T-helper 2 cell treated with Interferon-gamma antibody and Interleukin-4, amounts not matched to agents 100 ng/mL and 5 ng/mL, for 36 hours (primary cell): ENCODE data around the gene ITIH3. TPM values are rescaled to one million over a fixed set of nuclear protein-coding genes. Genes with fewer than 3 reads are reported as not detected.
"Not testable (repeated sequence)": the region's sequence is repeated elsewhere in the genome, so short reads cannot be mapped to it uniquely, and the experiment has no call there.

Experiments
- intact Hi-C: fragments of 100-400 bp; cut with micrococcal nuclease; formaldehyde crosslinking; loops from one replicate; pipeline ENCODE4 v1.15.1; 2023
- total RNA-seq: library from RNA; stranded (reverse); gene quantifications from 2 replicates; pipeline ENCODE4 v1.2.3, GENCODE V29; 2022

Gene ITIH3, protein sequence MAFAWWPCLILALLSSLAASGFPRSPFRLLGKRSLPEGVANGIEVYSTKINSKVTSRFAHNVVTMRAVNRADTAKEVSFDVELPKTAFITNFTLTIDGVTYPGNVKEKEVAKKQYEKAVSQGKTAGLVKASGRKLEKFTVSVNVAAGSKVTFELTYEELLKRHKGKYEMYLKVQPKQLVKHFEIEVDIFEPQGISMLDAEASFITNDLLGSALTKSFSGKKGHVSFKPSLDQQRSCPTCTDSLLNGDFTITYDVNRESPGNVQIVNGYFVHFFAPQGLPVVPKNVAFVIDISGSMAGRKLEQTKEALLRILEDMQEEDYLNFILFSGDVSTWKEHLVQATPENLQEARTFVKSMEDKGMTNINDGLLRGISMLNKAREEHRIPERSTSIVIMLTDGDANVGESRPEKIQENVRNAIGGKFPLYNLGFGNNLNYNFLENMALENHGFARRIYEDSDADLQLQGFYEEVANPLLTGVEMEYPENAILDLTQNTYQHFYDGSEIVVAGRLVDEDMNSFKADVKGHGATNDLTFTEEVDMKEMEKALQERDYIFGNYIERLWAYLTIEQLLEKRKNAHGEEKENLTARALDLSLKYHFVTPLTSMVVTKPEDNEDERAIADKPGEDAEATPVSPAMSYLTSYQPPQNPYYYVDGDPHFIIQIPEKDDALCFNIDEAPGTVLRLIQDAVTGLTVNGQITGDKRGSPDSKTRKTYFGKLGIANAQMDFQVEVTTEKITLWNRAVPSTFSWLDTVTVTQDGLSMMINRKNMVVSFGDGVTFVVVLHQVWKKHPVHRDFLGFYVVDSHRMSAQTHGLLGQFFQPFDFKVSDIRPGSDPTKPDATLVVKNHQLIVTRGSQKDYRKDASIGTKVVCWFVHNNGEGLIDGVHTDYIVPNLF
- total RNA-seq, result not detected in 2 replicates

DNA sequence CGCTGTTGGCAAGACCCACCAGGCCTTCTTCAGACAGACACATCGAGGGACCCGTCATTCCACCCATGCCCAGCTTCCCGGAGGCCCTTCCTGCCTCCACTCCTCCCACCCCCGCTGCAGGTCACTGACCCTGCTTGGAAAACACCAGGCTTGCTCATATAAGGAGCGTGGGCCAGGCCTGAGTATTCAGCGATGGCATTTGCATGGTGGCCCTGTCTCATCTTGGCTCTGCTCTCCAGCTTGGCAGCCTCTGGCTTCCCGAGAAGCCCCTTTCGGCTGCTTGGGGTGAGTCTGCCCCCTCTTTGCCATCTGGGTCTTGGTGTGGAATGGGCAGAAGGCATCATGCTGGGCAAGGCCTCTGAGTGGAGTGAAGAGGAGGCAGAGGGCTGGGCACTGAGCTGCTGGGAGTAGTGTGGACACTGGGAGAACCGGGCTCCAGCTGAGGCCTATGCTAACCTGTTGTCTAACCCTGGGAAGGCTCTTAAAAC lies at the start of gene ITIH3:
Gene ITIH3, plus strand, starts transcription at position 185 of the 488 bp plus-strand sequence. Its CDS starts 8 bp downstream, at position 193.
- intact Hi-C loops, result no loop called here

DNA sequence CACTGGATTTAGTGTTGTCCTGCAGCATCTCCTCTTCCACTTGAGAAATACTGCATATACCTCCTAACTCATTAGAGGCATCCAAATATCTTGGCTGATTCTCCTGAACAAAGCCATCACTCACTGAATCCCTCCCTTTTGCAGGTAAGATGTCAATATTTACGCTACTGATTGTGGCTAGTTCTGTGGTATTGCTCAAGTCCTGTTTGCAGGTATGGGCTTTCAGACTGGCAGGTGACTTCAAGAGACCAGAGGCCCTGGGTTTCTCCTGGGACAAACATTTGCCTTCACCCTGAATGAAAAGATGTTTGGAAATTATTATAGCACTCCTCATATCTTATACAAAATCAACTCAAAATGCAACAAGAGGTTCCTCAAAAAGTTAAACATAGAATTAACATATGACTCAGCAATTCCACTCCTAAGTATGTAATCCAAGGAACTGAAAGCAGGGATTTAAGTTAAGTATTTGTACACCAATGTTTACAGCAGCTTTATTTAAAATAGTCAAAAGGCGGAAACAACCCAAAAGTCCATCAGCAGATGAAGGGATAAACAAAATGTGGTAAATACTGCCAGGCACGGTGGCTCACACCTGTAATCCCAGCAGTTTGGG lies 42.4 kb upstream of the ITIH3 start:
- intact Hi-C loops, result no loop called here

DNA sequence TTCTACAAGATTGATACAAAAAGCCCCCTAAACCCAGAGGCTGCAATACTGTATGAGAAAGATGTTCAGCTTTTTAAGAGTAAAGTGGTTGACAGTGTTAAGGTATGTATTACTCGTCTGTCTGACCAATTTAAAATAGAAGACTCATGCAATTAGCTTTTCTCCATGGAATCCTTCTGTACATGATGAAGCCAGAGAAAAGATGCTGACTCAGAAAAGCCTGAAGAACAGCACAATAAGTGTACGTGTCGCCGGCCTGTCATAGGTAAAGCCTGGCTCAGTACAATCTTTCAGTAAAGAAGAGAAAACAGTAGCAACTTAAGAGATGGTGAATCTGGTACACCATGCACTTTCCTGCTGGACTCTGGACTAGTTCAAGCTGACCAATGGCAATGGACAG lies 40.2 kb upstream of the ITIH3 start:
- intact Hi-C loops, result no loop called here

DNA sequence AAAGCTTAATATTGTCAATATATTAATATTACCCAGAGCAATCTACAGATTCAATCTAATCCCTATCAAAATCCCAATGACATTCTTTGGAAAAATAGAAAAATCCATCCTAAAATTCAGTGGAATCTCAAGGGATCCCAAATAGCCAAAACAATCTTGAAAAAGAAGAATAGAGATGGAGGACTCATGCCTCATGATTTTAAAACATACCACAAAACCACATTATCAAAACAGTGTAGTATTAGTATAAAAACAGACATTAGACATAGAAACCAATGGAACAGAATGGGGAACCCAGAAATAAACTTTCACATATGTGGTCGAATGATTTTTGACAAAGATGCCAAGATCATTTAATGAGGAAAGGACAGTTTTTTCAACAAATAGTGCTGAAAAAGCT lies 38.5 kb upstream of the ITIH3 start:
- intact Hi-C loops, result no loop called here

DNA sequence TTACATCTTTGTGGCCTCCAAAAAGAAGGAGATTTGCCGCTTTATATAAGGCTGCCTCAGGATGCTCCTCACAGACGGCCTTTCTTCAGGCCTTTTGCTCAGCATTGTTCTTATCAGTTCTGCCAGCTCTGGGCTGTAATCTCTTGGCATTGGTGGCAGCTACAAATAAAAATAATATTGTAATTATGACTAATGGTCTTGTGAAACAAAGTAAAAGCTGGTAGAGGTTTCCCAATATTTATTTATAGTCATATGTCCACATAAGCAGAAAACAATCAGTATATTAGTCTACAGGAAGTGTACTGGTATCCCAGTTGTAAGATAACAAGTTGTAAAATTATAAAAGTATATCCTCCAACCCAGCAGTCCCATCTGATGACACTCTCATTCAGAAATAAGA lies 31.1 kb upstream of the ITIH3 start:
- intact Hi-C loops, result no loop called here

DNA sequence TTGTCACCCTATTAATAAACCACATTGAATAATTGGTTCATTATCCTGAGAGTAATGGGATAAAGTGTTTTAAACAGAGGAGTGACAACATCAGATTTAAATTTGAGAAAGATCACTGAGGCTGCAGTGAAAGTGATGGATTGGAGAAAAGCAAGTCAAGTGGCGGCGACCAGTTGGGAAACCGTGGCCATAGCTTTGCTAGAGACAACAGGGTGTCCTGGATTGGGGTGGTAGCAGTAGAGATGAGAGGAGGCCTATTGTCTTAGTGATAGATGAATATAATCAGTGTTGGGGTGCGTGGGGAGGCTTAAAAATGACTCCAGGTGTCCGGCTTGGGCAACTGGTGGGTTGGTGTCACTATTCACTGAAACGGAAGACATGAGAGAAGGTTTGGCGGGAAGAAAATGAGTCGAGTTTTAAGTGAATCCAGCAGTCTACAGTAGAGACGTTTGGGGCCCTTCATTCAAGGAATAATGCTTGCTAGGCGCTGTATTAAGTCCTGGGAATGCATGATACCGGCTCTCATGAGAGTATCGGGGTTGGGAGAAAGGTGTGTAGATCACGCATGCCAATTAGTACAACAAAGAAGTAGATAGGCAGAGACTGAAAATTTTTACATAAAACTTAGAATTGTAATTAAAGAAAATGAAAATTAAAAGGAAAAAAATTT lies 24.7 kb upstream of the ITIH3 start:
- intact Hi-C loops, result no loop called here

DNA sequence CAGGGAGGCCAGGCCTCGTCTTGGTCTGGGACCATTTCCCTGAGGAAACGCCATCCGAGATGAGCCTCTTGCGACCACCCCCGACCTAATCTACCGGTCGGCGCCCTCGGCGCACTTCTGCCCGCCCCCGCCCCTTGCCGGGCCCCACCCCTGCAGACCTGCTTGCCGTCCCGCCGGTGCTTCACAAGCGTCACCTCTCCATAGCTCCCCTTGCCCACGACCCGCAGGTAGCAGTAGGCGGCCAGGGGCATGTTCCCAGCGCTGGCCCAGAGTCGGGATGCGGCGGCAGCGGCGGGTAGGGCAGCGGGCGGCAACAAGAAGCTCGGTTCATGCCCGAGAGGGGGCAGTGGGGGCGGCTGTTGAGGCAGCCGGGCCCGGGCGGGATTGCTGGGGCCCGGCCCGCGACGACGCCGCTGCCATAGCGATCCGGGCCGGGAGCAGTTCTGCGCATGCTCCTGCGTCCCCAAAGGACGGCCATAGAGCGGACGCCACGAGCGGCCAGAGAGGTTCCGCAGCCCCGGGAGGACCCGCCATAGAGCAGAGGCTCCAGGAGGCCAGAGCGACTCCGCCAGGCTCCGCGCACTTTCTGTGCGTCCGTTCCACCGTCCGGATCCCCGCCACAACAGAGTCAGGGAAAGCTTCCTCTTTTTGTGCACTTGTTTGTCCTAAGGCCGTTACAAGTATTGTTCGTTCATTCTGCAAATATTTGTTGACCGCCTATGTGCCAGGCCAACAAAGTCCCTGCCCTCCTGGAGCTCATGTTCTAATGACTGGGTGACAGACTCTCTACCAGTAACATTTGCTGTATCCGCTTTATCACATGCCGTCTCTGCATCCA lies 23.9 kb upstream of the ITIH3 start, which contains the start of gene NEK4:
Gene NEK4, minus strand, starts transcription at position 445 of the 838 bp plus-strand sequence. Its CDS starts 194 bp downstream, at position 251.
- intact Hi-C loops, result no loop called here

DNA sequence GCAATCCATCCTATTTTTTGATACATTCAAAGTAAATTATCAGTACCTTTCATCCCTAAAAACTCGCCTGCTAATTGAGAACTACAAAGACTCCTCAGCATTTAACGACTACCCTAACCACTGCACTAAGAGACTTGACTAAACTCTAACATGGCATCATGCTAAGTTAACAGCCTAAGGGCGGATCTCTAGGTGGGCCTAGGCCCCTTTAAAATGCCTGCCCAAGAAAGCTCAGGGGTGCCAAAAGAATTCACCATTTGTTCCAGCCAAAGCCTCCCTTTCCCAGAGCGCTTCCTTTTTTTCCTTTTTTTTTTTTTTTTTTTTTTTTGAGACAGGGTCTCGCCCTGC lies 23.3 kb upstream of the ITIH3 start:
- intact Hi-C loops, result no loop called here

DNA sequence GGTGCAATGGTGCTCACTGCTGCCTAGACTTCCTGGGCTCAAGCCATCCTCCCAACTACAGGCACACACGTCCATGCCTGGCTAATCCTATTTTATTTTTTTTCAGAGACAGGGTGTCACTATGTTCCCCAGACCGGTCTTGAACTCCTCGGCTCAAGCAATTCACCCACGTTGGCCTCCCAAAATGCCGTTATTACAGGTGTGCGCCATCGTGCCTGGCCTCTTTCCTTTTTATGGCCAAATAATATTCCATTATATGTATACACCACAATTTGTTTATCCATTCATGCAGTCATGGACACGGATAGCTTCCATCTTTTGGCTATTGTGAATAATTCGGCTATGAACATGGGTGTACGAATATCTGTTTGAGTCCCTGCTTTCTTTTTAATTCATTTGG lies 22.9 kb upstream of the ITIH3 start:
- intact Hi-C loops, result no loop called here

DNA sequence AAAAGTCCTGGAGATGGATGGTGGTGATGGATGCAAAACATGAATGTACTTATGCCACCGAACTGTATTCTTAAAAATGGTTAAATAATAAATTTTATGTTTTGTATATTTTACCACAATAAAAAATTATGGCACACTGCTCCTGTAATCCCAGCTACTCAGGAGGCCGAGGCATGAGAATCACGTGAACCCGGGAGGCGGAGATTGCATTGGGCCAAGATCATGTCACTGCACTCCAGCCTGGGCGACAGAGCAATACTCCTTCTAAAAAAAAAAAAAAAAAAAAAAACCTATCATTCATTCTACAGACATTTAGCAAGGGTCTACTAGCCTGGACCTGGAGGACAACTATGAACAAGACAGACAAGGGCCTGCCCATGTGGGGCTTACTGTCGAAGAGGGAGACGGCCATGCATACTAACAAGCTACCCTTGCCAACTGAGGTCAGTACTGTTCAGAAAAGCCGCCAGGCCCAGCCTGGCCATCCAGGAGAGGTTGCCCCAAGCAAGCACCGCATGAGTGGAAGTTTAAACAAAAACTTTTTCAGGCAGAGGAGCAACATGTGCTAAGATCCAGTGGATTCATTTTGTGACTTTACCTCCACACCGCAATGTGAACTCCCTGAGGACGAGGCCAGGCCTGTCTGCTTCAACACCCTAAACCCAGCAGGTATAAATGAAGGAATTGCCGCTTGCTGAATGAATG lies 21.1 kb upstream of the ITIH3 start:
- intact Hi-C loops, result no loop called here

DNA sequence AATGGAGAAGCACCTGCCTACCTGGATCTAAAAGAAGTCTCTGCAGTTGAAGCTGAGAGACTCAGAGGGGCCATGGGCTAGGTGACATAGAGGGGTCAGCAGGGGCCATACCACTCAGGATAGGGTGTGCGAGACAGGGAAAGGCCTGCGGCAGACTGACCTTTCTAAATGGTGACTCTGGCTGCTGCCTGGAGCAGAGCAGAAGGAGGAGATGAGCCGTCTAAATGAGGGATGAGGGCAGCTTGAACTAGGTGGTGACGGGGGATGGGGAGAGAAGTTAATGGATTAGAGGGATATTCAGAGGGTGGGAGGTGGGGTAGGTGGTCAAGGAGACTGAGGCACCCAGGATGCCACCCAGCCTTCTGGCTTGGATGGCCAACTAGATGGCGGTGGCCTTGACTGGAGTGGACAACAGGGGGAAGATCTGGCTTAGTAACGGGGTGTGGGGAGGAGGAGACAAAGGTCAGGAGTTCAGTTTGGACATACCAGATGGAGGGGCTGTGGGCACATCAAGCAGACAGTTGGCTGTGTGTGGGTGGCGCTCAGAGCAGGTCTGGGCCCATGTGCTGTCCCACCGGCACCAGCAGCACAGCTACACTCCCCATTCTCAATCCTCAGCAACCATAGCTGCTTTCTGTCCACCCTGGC lies 20.4 kb upstream of the ITIH3 start:
- intact Hi-C loops, result no loop called here

DNA sequence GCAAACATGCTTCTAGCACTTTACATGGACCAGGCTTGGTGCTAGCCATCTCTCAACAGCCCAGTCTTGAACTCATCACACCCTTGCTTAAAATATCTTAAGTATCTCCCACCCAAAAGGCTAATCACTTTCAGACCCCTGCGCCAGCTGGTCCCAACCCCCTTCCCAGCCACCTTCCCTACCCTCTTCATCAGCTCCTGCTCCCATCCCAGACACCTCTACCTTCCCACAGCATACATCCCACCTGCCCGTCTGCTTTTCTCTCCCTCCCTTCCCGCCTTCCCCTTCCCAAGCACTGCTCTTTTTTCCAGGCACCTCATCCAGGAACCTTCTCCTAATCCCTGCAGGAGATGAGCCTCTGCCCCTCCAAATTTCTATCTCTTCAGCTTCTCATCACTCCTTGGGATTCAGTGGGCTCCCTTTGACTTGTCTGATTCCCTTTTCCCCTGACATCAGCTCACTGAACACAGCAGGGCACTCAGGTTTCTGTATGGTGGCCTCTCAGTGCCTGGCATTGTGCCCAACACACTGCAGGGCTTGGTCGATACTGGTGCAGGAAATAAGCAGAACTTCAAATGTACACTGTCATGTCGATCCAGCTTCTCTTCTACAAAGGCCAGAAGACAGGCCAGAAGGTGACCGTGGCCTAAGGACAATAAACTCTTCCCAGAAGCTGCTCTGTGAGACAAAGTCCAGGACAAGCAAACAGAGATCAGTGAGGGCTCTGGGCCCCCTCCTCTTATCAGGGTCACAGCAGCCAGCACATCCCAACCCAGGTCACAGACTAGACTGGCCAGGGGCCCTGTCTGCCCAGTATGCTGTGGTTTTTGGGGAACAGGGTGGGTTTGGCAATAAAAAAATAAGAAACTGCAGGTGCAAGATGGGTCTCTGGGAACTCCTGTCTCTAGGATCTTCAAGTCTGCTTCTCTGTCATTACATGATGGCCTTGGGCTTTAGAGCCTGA lies 19.4 kb upstream of the ITIH3 start:
- intact Hi-C loops, result no loop called here

DNA sequence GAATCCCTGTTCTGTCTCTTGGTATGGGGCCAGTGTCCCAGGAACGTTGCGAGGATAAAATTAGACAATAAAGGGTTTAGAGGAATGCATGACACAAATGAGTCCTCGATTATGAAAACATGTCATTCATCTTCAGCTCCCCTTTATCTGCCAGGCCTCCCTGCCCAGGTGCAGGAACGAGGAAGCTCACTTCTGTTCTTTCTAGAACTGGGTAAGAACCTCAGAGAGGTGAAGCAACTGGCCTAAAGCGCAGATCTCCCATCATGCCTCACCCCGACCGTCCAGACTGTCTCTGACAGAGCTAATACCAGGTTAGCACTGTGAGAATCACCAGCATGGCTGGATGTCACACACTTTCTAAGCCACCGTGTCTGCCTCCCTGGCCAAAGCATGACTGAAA lies 18.7 kb upstream of the ITIH3 start:
- intact Hi-C loops, result no loop called here

DNA sequence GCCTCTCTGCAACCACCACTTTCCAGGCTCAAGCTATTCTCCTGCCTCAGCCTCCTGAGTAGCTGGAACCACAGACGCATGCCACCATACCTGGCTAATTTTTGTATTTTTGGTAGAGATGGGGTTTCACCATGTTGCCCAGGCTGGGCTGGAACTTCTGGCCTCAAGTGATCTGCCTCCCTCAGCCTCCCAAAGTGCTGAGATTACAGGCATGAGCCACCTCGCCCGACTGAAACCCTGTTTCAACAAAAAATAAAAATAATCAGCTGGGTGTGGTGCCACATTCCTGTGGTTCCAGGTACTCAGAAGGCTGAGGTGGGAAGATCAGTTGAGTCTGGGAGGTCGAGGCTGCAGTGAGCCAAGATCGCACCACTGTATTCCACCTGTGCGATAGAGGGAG lies 18.1 kb upstream of the ITIH3 start:
- intact Hi-C loops, result not testable (repeated sequence)

DNA sequence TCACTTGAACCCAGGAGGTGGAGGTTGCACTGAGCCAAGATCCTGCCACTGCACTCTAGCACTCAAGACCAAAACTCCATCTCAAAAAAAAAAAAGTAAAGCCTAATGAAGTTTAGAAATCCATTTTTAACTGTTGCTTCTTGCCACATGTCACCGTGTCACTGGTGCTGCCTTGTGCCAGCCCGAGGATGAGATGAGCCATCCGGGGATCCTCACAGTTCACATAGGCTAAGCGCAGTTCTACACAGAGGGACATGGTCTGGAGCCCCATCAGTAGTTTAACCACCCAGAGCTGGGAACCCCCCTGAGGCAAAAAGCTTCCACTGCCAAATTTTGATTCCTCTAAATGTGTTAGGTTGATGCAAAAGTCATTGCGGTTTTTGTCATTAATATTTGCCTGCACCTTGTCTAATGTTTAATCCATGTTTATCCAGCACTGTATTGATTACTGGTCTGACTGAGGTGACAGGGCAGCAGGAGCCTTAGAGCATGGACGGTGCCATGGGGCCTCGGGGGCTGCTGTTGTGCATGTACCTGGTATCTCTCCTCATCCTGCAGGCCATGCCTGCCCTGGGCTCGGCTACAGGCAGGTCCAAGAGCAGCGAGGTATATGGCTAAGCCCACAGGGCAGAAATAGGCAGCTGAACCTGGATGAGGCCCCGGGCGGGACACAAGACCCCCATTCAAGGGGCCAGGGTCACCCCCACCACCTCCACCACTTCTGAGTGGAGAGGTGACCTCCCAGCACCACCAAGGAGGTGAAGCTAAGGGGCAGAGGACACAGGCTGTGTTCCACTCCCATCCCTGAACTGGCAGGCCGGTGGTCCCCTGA lies 17.3 kb upstream of the ITIH3 start, which contains the start of gene ITIH1:
Gene ITIH1, plus strand, starts transcription at position 473 of the 832 bp plus-strand sequence. Its CDS starts 17 bp downstream, at position 490.
- intact Hi-C loops, result no loop called here

DNA sequence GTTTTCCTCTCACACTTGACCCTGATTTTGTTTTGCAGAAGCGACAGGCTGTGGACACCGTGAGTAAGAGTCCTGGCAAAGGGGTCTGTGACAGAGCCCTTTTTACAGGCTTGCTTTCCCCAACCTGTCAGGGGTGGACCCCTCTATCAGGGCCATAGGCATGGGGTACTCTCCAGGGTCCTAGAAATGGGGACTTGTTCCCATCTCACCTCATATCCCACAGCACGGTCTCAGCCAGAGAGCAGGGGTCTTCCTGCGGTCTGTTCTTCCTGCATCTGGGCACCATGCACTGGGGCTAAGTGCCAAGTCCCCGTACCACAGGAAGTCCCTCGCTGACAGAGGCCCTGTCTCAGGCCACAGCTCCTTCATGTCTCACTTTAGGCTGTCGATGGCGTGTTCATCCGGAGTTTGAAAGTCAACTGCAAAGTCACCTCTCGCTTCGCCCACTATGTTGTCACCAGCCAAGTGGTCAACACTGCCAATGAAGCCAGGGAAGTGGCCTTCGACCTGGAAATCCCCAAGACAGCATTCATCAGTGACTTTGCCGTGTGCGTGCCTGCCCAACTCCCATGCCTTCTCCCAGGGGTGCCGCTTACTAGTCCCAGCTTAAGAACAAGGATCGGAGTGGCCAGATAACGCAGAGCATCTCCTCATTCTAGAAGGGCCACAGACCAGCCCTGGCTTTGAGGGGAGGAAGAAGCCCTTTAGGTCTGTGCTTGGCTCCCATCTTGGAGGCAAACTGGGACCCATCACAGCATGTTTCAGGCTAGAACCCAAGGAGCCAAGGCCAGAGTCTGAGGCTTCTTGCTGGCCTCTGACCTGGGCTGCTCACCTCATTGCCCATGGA lies 16.4 kb upstream of the ITIH3 start:
- intact Hi-C loops, result no loop called here
